GM12873 (cell line): ENCODE results near the gene CYGB.
A peak's percentile ranks its signal among the peaks of the same experiment; 100 is the strongest.

Experiments used
- CTCF ChIP-seq: IDR thresholded peaks from 2 replicates; pipeline ENCODE4 v1.5.1; 2012; ENCODE audit warnings: low read depth, mild to moderate bottlenecking, moderate library complexity, low read length, control low read depth; ENCODE audit not compliant: insufficient read depth; ENCODE audit errors: missing control alignments

Gene CYGB

DNA sequence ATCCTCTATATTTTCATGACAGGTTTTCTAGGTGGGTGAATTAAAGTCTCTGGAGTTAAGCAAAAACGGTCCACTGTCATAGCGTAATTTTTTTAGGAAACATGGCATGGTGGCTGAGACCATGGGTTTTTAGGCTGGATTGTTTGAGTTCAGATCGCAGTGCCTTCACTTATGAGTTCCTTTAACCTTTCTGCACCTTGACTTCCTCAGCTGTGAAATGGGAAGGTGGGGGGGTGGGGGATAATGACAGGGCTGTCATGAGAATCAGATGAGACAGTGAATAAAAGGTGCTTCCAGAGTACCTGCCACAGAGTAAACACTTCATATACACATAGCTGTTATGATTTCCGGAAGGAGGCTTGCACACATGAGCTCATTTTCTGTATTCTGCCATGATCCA is 14.2 kb upstream of the CYGB start:
- no peak for TF ChIP-seq CTCF

GRCh38 chr17:76550712-76551615 is 13.5 kb upstream of the CYGB start:
- no peak for TF ChIP-seq CTCF

DNA sequence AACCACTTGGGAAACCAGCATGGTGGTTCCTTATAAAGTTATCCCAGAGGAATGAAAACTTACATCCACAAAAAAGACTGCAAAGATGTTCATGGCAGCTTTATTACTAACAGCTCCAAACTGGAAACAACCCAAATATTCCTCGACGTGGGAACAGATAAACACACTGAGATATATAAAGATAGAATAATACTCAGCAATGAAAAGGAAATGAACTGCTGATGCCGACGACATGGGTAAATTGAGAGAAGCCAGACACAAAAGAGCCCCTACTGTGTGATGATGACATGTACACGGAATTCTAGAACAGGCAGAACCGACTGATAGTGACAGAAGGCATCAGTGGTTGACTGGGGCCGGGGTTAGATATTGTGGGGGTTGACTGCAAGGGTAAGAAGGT is 12.0 kb upstream of the CYGB start:
- no peak for TF ChIP-seq CTCF

- no peak for TF ChIP-seq CTCF
Observed at GRCh38 chr17:76549215-76549518, 11.7 kb upstream of the CYGB start.

GRCh38 chr17:76548378-76549214 is 11.1 kb upstream of the CYGB start:
- TF ChIP-seq CTCF: no peak

GRCh38 chr17:76547642-76548202 is 10.2 kb upstream of the CYGB start:
- no peak for TF ChIP-seq CTCF

DNA sequence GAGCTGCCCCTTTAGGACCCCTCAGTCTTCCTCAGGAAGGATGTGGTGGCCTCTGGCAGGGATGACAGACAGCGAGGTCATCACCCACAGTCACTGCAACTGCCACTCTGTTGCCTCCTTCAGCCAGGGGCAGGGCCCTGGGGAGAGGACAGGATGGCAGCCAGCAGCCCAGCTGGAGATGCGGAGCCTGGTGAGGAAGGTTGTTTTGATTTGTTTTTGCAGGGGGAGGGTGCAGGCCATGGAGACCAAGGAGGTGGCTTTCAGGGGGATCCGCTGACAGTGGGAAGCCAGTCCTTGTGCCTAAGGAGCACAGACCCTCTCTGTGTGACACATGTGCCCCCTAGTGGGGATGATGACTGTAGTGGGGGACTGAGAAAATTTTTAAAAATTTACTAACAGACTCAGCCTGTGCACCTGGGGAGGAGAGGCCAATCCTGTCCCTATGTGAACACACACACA is 9.7 kb upstream of the CYGB start:
- TF ChIP-seq CTCF: peak; percentile 84
